OCI-LY3 (cell line): ENCODE data around the gene ORC3.

ENCODE experiments used
- H2AFZ ChIP-seq: fragments of 200-600, 300-600 bp; shearing (Covaris generic); 2 replicates; pipeline ENCODE4 v1.6.0; 2014; ENCODE audit warnings: antibody characterized with exemption, low read depth, low read length
- H3K27ac ChIP-seq: fragments of 200-600, 300-600 bp; sonication (generic); 2 replicates; pipeline ENCODE4 v1.5.1; 2014; ENCODE audit warnings: mild to moderate bottlenecking, low read length, moderate library complexity, mixed read lengths
- H3K27me3 ChIP-seq: fragments of 200-600, 300-600 bp; sonication (generic); 2 replicates; pipeline ENCODE4 v1.6.1; 2014; ENCODE audit warnings: low read depth, low read length, mixed read lengths
- H3K36me3 ChIP-seq: fragments of 200-600, 300-600 bp; sonication (generic); replicated peaks from 2 replicates; pipeline ENCODE3; 2014; ENCODE audit warnings: low read depth, low read length, mixed read lengths
- H3K4me1 ChIP-seq: fragments of 300-600, 200-600 bp; sonication (generic); 2 replicates; pipeline ENCODE4 v1.6.1; 2014; ENCODE audit warnings: low read length, mixed read lengths
- H3K4me2 ChIP-seq: fragments of 200-600, 300-600 bp; sonication (generic); 2 replicates; pipeline ENCODE4 v1.6.1; 2014; ENCODE audit warnings: low read length, mixed read lengths
- H3K4me3 ChIP-seq: fragments of 300-600, 200-600 bp; sonication (generic); 2 replicates; pipeline ENCODE4 v1.5.1; 2014; ENCODE audit warnings: antibody characterized with exemption, mild to moderate bottlenecking, low read length, moderate library complexity
- H3K79me2 ChIP-seq: fragments of 300-600, 200-600 bp; shearing (Covaris generic); 2 replicates; pipeline ENCODE4 v1.6.1; 2014; ENCODE audit warnings: mild to moderate bottlenecking, low read length, mixed read lengths
- H3K9ac ChIP-seq: fragments of 300-600, 200-600 bp; shearing (Covaris generic); 2 replicates; pipeline ENCODE4 v1.6.0; 2014; ENCODE audit warnings: mild to moderate bottlenecking, low read length, moderate library complexity
- H3K9me3 ChIP-seq: fragments of 200-600, 300-600 bp; shearing (Covaris generic); 2 replicates; pipeline ENCODE4 v1.6.1; 2014; ENCODE audit warnings: low read length, mixed read lengths; ENCODE audit not compliant: insufficient read depth
- H4K20me1 ChIP-seq: fragments of 200-600, 300-600 bp; sonication (generic); 2 replicates; pipeline ENCODE4 v1.6.1; 2016; ENCODE audit warnings: low read length, mixed read lengths; ENCODE audit not compliant: insufficient read depth
- CTCF ChIP-seq: fragments of 200-600, 300-600 bp; sonication (generic); IDR thresholded peaks from 2 replicates; pipeline ENCODE4 v1.5.1; 2014; ENCODE audit warnings: antibody characterized with exemption, low read length, low read depth
- EZH2phosphoT487 ChIP-seq: fragments of 200-600 bp; shearing (Covaris generic); IDR thresholded peaks from 2 replicates; pipeline ENCODE4 v1.6.1; 2018; ENCODE audit warnings: antibody characterized with exemption, mixed run types, low read depth

The ORC3 gene

GRCh38 chr6:87572883-87573282 is 17.1 kb upstream of the ORC3 start:
- H3K79me2 ChIP-seq = peaks cover 35% of the 10 kb centered on the region
- no peaks in the 10 kb centered on the region for H3K9me3 ChIP-seq
- TF ChIP-seq EZH2phosphoT487 = no peak
- no peak for TF ChIP-seq CTCF
- H3K4me1 ChIP-seq = peaks cover 6% of the 10 kb centered on the region; the same call in 1 of the 2 replicates
- no peaks in the 10 kb centered on the region for H3K36me3 ChIP-seq
- H3K27me3 ChIP-seq = no peaks in the 10 kb centered on the region
- no peak overlapping the region for H3K4me2 ChIP-seq
- H3K9ac ChIP-seq = no peak overlapping the region
- H3K27ac ChIP-seq = no peak overlapping the region
- H2AFZ ChIP-seq = no peak overlapping the region
- H3K4me3 ChIP-seq = no peak overlapping the region
- H4K20me1 ChIP-seq = no peaks in the 10 kb centered on the region

GRCh38 chr6:87573307-87574024 is 16.5 kb upstream of the ORC3 start:
- H3K36me3 ChIP-seq = no peaks in the 10 kb centered on the region
- peaks cover 35% of the 10 kb centered on the region for H3K79me2 ChIP-seq
- H3K27ac ChIP-seq = no peak overlapping the region
- H4K20me1 ChIP-seq = no peaks in the 10 kb centered on the region
- H2AFZ ChIP-seq = no peak overlapping the region
- no peaks in the 10 kb centered on the region for H3K27me3 ChIP-seq
- no peaks in the 10 kb centered on the region for H3K9me3 ChIP-seq
- peaks cover 6% of the 10 kb centered on the region; the same call in 1 of the 2 replicates for H3K4me1 ChIP-seq
- no peak overlapping the region for H3K4me2 ChIP-seq
- H3K4me3 ChIP-seq = no peak overlapping the region
- H3K9ac ChIP-seq = no peak overlapping the region
- no peak for TF ChIP-seq EZH2phosphoT487
- TF ChIP-seq CTCF = no peak

GRCh38 chr6:87574237-87574804 is 15.6 kb upstream of the ORC3 start:
- TF ChIP-seq CTCF = no peak
- no peak for TF ChIP-seq EZH2phosphoT487
- no peak overlapping the region for H3K27ac ChIP-seq
- no peaks in the 10 kb centered on the region for H4K20me1 ChIP-seq
- no peaks in the 10 kb centered on the region for H3K9me3 ChIP-seq
- peaks cover 39% of the 10 kb centered on the region for H3K79me2 ChIP-seq
- no peaks in the 10 kb centered on the region for H3K36me3 ChIP-seq
- no peak overlapping the region for H2AFZ ChIP-seq
- no peak overlapping the region for H3K4me3 ChIP-seq
- H3K9ac ChIP-seq = no peak overlapping the region
- H3K27me3 ChIP-seq = no peaks in the 10 kb centered on the region
- H3K4me1 ChIP-seq = peaks cover 6% of the 10 kb centered on the region; the same call in 1 of the 2 replicates
- H3K4me2 ChIP-seq = no peak overlapping the region

- H3K9me3 ChIP-seq = no peaks in the 10 kb centered on the region
- TF ChIP-seq EZH2phosphoT487 (no peak), CTCF (no peak)
- peaks cover 36% of the 10 kb centered on the region for H3K79me2 ChIP-seq
- no peaks in the 10 kb centered on the region for H3K27me3 ChIP-seq
- H3K4me3 ChIP-seq = no peak overlapping the region
- H4K20me1 ChIP-seq = no peaks in the 10 kb centered on the region
- no peak overlapping the region for H3K4me2 ChIP-seq
- peaks cover 6% of the 10 kb centered on the region; the same call in 1 of the 2 replicates for H3K4me1 ChIP-seq
- no peak overlapping the region for H3K9ac ChIP-seq
- no peaks in the 10 kb centered on the region for H3K36me3 ChIP-seq
- no peak overlapping the region for H3K27ac ChIP-seq
- H2AFZ ChIP-seq = no peak overlapping the region
Observed at GRCh38 chr6:87575423-87575822, 14.5 kb upstream of the ORC3 start.
